Uterus (tissue), 2 donors: ENCODE data around the gene PPP1R3E.

ENCODE experiments used
- POLR2A ChIP-seq, 2 donors: fragments of 450-650 bp; IDR thresholded peaks; one replicate each; pipeline ENCODE4 v1.6.1; 2016; ENCODE audit warnings: antibody characterized with exemption in 2 of 2, mild to moderate bottlenecking in 1 of 2, moderate library complexity in 1 of 2
- TF ChIP-seq, protein P1 (sequence below), 4 experiments: fragments of 200-600 bp in 2 of 4; fragments of 450-650 bp in 2 of 4; sonication (generic) in 2 of 4; IDR thresholded peaks; one replicate each; pipeline ENCODE4 v1.5.1; 2016 to 2019; ENCODE audit warnings: antibody characterized with exemption in 4 of 4, mild to moderate bottlenecking in 2 of 4, moderate library complexity in 1 of 4

- TF ChIP-seq, protein P1, sequence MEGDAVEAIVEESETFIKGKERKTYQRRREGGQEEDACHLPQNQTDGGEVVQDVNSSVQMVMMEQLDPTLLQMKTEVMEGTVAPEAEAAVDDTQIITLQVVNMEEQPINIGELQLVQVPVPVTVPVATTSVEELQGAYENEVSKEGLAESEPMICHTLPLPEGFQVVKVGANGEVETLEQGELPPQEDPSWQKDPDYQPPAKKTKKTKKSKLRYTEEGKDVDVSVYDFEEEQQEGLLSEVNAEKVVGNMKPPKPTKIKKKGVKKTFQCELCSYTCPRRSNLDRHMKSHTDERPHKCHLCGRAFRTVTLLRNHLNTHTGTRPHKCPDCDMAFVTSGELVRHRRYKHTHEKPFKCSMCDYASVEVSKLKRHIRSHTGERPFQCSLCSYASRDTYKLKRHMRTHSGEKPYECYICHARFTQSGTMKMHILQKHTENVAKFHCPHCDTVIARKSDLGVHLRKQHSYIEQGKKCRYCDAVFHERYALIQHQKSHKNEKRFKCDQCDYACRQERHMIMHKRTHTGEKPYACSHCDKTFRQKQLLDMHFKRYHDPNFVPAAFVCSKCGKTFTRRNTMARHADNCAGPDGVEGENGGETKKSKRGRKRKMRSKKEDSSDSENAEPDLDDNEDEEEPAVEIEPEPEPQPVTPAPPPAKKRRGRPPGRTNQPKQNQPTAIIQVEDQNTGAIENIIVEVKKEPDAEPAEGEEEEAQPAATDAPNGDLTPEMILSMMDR (IDR thresholded peaks at IDR 0.05), result peak; percentile 81 to 86 (median 84)
- no peak for TF ChIP-seq POLR2A (IDR thresholded peaks at IDR 0.05)
Observed at GRCh38 chr14:23327947-23328744, 25.5 kb upstream of the PPP1R3E start.
